Transverse colon (tissue), 4 donors: ENCODE measurements around the gene CHST11.

ENCODE experiments used
- EP300 ChIP-seq: sonication (generic); formaldehyde crosslinking; IDR thresholded peaks from one replicate; pipeline ENCODE4 v1.6.1; 2017; ENCODE audit warnings: antibody characterized with exemption, low read depth
- POLR2A ChIP-seq: fragments of 450-650 bp; IDR thresholded peaks from one replicate; pipeline ENCODE4 v1.6.1; 2016; ENCODE audit warnings: antibody characterized with exemption, mild to moderate bottlenecking, moderate library complexity
- POLR2AphosphoS5 ChIP-seq, 3 donors: sonication (generic); formaldehyde crosslinking; IDR thresholded peaks; one replicate each; pipeline ENCODE4 v1.6.1; 2016; ENCODE audit warnings: antibody characterized with exemption in 3 of 3
- TF ChIP-seq, protein P1 (sequence below), 5 experiments: fragments of 200-600 bp in 3 of 5; fragments of 450-650 bp in 2 of 5; sonication (generic) in 3 of 5; IDR thresholded peaks; 1 replicate in 2 of 5; 2 replicates in 3 of 5; pipeline ENCODE4 v1.5.1; 2016 to 2017; ENCODE audit warnings: antibody characterized with exemption in 5 of 5, inconsistent platforms in 3 of 5, mild to moderate bottlenecking in 2 of 5, moderate library complexity in 1 of 5

DNA sequence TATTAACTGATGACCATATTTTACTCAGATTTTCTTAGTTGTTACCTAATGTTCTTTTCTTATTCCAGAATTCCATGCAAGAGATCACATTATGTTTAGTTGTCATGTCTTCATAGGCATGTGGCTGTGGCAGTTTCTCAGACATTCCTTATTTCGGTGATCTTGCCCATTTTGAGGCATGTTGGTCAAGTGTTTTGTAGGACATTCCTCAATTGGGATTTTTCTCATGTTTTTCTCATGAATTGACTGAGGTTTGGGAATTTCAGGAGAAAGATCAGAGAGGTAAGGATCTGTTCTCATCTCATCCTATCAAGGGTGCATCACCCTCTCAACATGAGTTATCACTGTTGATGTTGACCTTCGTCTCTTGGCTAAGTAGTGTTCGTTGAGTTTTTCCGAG lies 81.3 kb downstream of the CHST11 start:
- TF ChIP-seq POLR2A (no peak), POLR2AphosphoS5 (IDR thresholded peaks at IDR 0.05) (no peak), EP300 (no peak)
- TF ChIP-seq, protein P1, sequence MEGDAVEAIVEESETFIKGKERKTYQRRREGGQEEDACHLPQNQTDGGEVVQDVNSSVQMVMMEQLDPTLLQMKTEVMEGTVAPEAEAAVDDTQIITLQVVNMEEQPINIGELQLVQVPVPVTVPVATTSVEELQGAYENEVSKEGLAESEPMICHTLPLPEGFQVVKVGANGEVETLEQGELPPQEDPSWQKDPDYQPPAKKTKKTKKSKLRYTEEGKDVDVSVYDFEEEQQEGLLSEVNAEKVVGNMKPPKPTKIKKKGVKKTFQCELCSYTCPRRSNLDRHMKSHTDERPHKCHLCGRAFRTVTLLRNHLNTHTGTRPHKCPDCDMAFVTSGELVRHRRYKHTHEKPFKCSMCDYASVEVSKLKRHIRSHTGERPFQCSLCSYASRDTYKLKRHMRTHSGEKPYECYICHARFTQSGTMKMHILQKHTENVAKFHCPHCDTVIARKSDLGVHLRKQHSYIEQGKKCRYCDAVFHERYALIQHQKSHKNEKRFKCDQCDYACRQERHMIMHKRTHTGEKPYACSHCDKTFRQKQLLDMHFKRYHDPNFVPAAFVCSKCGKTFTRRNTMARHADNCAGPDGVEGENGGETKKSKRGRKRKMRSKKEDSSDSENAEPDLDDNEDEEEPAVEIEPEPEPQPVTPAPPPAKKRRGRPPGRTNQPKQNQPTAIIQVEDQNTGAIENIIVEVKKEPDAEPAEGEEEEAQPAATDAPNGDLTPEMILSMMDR (IDR thresholded peaks at IDR 0.05), result no peak
